GM23338 (cell line): ENCODE measurements around the gene MTF1. TPM values are rescaled to one million over a fixed set of nuclear protein-coding genes. Genes with fewer than 3 reads are reported as not detected.

ENCODE experiments used
- ATAC-seq: fragments of 200-7000 bp; cut with Tn5 transposase; 3 replicates; pipeline ENCODE4 v1.9.1; 2020
- DNase-seq: peaks from one replicate; pipeline ENCODE4 v3.0.0-alpha.2; 2015; ENCODE audit warnings: low spot score
- H2AFZ ChIP-seq: fragments of 200-600 bp; sonication (generic); 2 replicates; pipeline ENCODE4 v1.8.0; 2016; ENCODE audit warnings: antibody characterized with exemption, mild to moderate bottlenecking, moderate library complexity
- H3F3A ChIP-seq: fragments of 200-600 bp; sonication (generic); replicated peaks from 2 replicates; pipeline ENCODE4 v1.8.0; 2017; ENCODE audit warnings: antibody characterized with exemption, mixed run types, low read depth
- H3K27ac ChIP-seq: fragments of 200-600 bp; sonication (generic); 2 replicates; pipeline ENCODE4 v1.6.1; 2016; ENCODE audit warnings: low read depth
- H3K27me3 ChIP-seq: fragments of 200-600 bp; sonication (generic); 2 replicates; pipeline ENCODE4 v1.8.0; 2016; ENCODE audit warnings: mild to moderate bottlenecking, mixed run types, moderate library complexity; ENCODE audit not compliant: insufficient read depth
- H3K36me3 ChIP-seq: fragments of 200-600 bp; sonication (generic); 2 replicates; pipeline ENCODE4 v1.8.0; 2016; ENCODE audit warnings: mild to moderate bottlenecking; ENCODE audit not compliant: insufficient read depth
- H3K4me1 ChIP-seq: fragments of 200-600 bp; sonication (generic); 2 replicates; pipeline ENCODE4 v1.8.0; 2016; ENCODE audit warnings: mild to moderate bottlenecking, moderate library complexity; ENCODE audit not compliant: insufficient read depth
- H3K4me2 ChIP-seq: fragments of 200-600 bp; sonication (generic); 2 replicates; pipeline ENCODE4 v1.7.1; 2017; ENCODE audit warnings: mixed run types
- H3K4me3 ChIP-seq: fragments of 200-600 bp; sonication (generic); 2 replicates; pipeline ENCODE4 v1.6.1; 2016; ENCODE audit warnings: mixed run types
- H3K79me2 ChIP-seq: fragments of 200-600 bp; sonication (generic); replicated peaks from 2 replicates; pipeline ENCODE4 v1.8.0; 2017; ENCODE audit warnings: mild to moderate bottlenecking; ENCODE audit not compliant: insufficient read depth
- H3K9me2 ChIP-seq: fragments of 200-600 bp; sonication (generic); 2 replicates; pipeline ENCODE4 v1.8.0; 2017; ENCODE audit not compliant: insufficient read depth
- H4K20me1 ChIP-seq: fragments of 200-600 bp; sonication (generic); replicated peaks from 2 replicates; pipeline ENCODE4 v1.8.0; 2017; ENCODE audit warnings: mild to moderate bottlenecking; ENCODE audit not compliant: insufficient read depth
- H3K27ac Mint-ChIP-seq: 2 replicates; pipeline ENCODE4 v1.8.0; 2020; ENCODE audit warnings: inconsistent platforms, mild to moderate bottlenecking, moderate library complexity, mixed read lengths
- H3K27me3 Mint-ChIP-seq: 3 replicates; pipeline ENCODE4 v1.8.0; 2022; ENCODE audit warnings: low read depth, mild to moderate bottlenecking, moderate library complexity, mixed read lengths, inconsistent platforms; ENCODE audit not compliant: insufficient read depth, poor library complexity
- H3K36me3 Mint-ChIP-seq: 3 replicates; pipeline ENCODE4 v1.8.0; 2021; ENCODE audit warnings: low read depth, mild to moderate bottlenecking, inconsistent platforms, moderate library complexity, mixed read lengths
- H3K4me1 Mint-ChIP-seq: 3 replicates; pipeline ENCODE4 v1.8.0; 2020; ENCODE audit warnings: mild to moderate bottlenecking, inconsistent platforms, mixed read lengths
- H3K4me3 Mint-ChIP-seq: 3 replicates; pipeline ENCODE4 v1.8.0; 2021; ENCODE audit warnings: moderate library complexity, mild to moderate bottlenecking, inconsistent platforms, mixed read lengths
- H3K9me3 Mint-ChIP-seq: 3 replicates; pipeline ENCODE4 v1.8.0; 2020; ENCODE audit warnings: moderate library complexity, mild to moderate bottlenecking, inconsistent platforms, mixed read lengths
- CREB1 ChIP-seq: fragments of 250-450 bp; sonication (Bioruptor Pico); IDR thresholded peaks from 2 replicates; pipeline ENCODE4 v1.5.0; 2020; ENCODE audit warnings: low read depth, mild to moderate bottlenecking, moderate library complexity
- EZH2 ChIP-seq: fragments of 200-600 bp; sonication (generic); IDR thresholded peaks from one replicate; pipeline ENCODE4 v1.8.0; 2017; ENCODE audit warnings: antibody characterized with exemption, mild to moderate bottlenecking, low read depth; ENCODE audit not compliant: unreplicated experiment
- EZH2phosphoT487 ChIP-seq: fragments of 200-600 bp; sonication (generic); IDR thresholded peaks from one replicate; pipeline ENCODE4 v1.8.1; 2018; ENCODE audit warnings: antibody characterized with exemption; ENCODE audit not compliant: unreplicated experiment
- JUNB ChIP-seq: IDR thresholded peaks from one replicate; pipeline ENCODE4 v1.6.1; 2016; ENCODE audit warnings: antibody characterized with exemption; ENCODE audit not compliant: unreplicated experiment
- NANOG ChIP-seq: IDR thresholded peaks from 2 replicates; pipeline ENCODE4 v1.6.1; 2016; ENCODE audit warnings: antibody characterized with exemption, borderline replicate concordance
- POLR2AphosphoS5 ChIP-seq: IDR thresholded peaks from 2 replicates; pipeline ENCODE4 v1.6.1; 2016; ENCODE audit warnings: antibody characterized with exemption, low read depth
- ZNF331 ChIP-seq: fragments of 250-450 bp; sonication (Bioruptor Pico); IDR thresholded peaks from 2 replicates; pipeline ENCODE4 v1.5.0; 2020; ENCODE audit warnings: low read depth, mild to moderate bottlenecking, moderate library complexity
- polyA plus RNA-seq: library from polyadenylated mRNA; unstranded; fragments of >200 nt; fragmentation: Nextera tagmentation; extraction: Ambion mirVana; gene quantifications from 2 replicates; pipeline ENCODE4 v1.2.1, GENCODE V29; 2016
- total RNA-seq: library from RNA; depleted of rRNA; stranded (reverse); fragments of >200 nt; shearing (Covaris generic); gene quantifications from 2 replicates; pipeline ENCODE4 v1.2.3, GENCODE V29; 2014
- TF ChIP-seq, protein P1 (sequence below): IDR thresholded peaks from 2 replicates; pipeline ENCODE4 v1.6.1; 2016; ENCODE audit warnings: antibody characterized with exemption
- TF ChIP-seq, protein P2 (sequence below): IDR thresholded peaks from one replicate; pipeline ENCODE4 v1.6.1; 2018; ENCODE audit warnings: antibody characterized with exemption; ENCODE audit not compliant: unreplicated experiment

The MTF1 gene
- total and polyA plus RNA-seq, 2 experiments from 2014 or later: 4.5 to 5.6 TPM

DNA sequence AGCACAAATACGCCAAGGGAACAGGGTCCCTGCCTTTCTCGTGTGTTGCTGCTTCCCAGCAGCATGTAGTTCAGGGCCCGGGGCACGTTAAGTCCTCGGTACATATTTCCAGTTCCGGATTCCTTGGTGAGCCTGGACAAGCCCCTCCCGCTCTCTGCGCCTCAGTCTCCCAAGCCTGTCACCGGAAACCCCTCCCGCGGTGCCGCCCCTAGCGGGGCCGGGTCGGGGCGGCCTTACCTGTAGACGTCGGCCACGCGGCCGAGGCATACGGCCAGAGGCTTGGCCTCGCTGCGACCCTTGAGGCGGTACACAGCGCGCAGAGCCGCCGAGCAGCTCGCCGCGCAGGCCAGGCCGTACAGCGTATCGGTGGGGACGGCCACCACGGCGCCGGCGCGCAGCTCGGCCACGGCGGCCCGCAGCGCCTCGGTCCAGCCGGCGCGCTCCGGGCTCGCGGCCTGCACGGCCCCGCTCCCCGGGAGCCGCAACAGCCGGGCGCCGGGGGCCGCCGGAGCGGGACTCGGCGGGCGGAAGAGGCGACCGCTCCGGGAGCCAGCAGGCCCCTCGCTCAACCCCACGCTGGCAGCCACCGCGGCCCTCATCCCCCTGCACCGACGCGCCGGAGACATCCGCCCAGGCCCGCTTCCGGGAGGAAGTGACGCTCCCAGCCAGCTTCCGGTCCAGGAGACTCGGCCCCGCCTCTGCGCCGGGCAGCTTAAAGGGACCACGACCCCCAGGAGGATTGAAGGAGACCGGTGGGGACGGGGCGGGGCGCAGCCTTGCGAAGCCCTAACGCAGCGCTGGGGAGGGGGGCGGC lies 51.6 kb downstream of the MTF1 start, which contains the start of the genes C1orf122 and YRDC:
Gene C1orf122 (plus strand): TSS at position 236 of the 814 bp plus-strand sequence. CDS start 615 bp downstream, outside the sequence.
Gene YRDC (minus strand): TSS at position 654 of the 814 bp plus-strand sequence. CDS start 28 bp downstream, at position 626.
- peaks cover 44% of the 10 kb centered on the region for H4K20me1 ChIP-seq
- peak within 1 kb of the TSS; percentile 99 for H3K4me2 ChIP-seq
- ATAC-seq (peak; percentile 87), DNase-seq (peak; percentile 98)
- peak; percentile 86 for TF ChIP-seq POLR2AphosphoS5
- TF ChIP-seq CREB1: peak; percentile 90
- TF ChIP-seq JUNB: no peak
- TF ChIP-seq, protein P1, sequence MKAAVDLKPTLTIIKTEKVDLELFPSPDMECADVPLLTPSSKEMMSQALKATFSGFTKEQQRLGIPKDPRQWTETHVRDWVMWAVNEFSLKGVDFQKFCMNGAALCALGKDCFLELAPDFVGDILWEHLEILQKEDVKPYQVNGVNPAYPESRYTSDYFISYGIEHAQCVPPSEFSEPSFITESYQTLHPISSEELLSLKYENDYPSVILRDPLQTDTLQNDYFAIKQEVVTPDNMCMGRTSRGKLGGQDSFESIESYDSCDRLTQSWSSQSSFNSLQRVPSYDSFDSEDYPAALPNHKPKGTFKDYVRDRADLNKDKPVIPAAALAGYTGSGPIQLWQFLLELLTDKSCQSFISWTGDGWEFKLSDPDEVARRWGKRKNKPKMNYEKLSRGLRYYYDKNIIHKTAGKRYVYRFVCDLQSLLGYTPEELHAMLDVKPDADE: peak; percentile 71; the same call in 1 of the 2 replicates
- peaks cover 42% of the 10 kb centered on the region for H3K36me3 ChIP-seq
- Mint-ChIP-seq H3K27ac (peak within 1 kb of the TSS; percentile 89), H3K36me3 (peaks cover 58% of the 10 kb centered on the region), H3K9me3 (no peaks in the 10 kb centered on the region), H3K27me3 (peaks cover 3% of the 10 kb centered on the region), H3K4me3 (peak within 1 kb of the TSS; percentile 90), H3K4me1 (peaks cover 20% of the 10 kb centered on the region)
- H3F3A ChIP-seq: peaks cover 23% of the 10 kb centered on the region
- peaks cover 42% of the 10 kb centered on the region for H3K79me2 ChIP-seq
- no peaks in the 10 kb centered on the region for H3K9me2 ChIP-seq
- no peak within 1 kb of the TSS for H2AFZ ChIP-seq
- H3K4me1 ChIP-seq: peaks cover 13% of the 10 kb centered on the region
- H3K27me3 ChIP-seq: no peaks in the 10 kb centered on the region
- H3K27ac ChIP-seq: peak within 1 kb of the TSS; percentile 63
- H3K4me3 ChIP-seq: peak within 1 kb of the TSS; percentile 100

GRCh38 chr1:37807220-37807554 lies 52.2 kb downstream of the MTF1 start:
- H3K27ac ChIP-seq: no peak overlapping the region; the same call in 1 of the 2 replicates
- Mint-ChIP-seq H3K4me1 (peaks cover 20% of the 10 kb centered on the region), H3K36me3 (peaks cover 64% of the 10 kb centered on the region), H3K27ac (peak overlapping the region; percentile 67), H3K27me3 (peaks cover 3% of the 10 kb centered on the region), H3K9me3 (no peaks in the 10 kb centered on the region), H3K4me3 (peak overlapping the region; percentile 90)
- DNase-seq (no peak), ATAC-seq (no peak)
- H3K9me2 ChIP-seq: no peaks in the 10 kb centered on the region
- H3K4me1 ChIP-seq: peaks cover 13% of the 10 kb centered on the region
- no peaks in the 10 kb centered on the region for H3K27me3 ChIP-seq
- H2AFZ ChIP-seq: no peak overlapping the region
- H4K20me1 ChIP-seq: peaks cover 47% of the 10 kb centered on the region
- H3K79me2 ChIP-seq: peaks cover 42% of the 10 kb centered on the region
- no peak for TF ChIP-seq CREB1
- TF ChIP-seq EZH2phosphoT487: no peak
- TF ChIP-seq, protein P2, sequence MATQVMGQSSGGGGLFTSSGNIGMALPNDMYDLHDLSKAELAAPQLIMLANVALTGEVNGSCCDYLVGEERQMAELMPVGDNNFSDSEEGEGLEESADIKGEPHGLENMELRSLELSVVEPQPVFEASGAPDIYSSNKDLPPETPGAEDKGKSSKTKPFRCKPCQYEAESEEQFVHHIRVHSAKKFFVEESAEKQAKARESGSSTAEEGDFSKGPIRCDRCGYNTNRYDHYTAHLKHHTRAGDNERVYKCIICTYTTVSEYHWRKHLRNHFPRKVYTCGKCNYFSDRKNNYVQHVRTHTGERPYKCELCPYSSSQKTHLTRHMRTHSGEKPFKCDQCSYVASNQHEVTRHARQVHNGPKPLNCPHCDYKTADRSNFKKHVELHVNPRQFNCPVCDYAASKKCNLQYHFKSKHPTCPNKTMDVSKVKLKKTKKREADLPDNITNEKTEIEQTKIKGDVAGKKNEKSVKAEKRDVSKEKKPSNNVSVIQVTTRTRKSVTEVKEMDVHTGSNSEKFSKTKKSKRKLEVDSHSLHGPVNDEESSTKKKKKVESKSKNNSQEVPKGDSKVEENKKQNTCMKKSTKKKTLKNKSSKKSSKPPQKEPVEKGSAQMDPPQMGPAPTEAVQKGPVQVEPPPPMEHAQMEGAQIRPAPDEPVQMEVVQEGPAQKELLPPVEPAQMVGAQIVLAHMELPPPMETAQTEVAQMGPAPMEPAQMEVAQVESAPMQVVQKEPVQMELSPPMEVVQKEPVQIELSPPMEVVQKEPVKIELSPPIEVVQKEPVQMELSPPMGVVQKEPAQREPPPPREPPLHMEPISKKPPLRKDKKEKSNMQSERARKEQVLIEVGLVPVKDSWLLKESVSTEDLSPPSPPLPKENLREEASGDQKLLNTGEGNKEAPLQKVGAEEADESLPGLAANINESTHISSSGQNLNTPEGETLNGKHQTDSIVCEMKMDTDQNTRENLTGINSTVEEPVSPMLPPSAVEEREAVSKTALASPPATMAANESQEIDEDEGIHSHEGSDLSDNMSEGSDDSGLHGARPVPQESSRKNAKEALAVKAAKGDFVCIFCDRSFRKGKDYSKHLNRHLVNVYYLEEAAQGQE: no peak
- TF ChIP-seq ZNF331 (CRISPR knock-in tag): no peak
- no peak for TF ChIP-seq NANOG
- TF ChIP-seq EZH2: no peak
- H3K4me3 ChIP-seq: peak overlapping the region; percentile 100
- peaks cover 43% of the 10 kb centered on the region for H3K36me3 ChIP-seq
- H3K4me2 ChIP-seq: peak overlapping the region; percentile 99
- H3F3A ChIP-seq: peaks cover 23% of the 10 kb centered on the region
